Epithelial cell of proximal tubule (primary cell): ENCODE results near the gene TESK1. TPM values are rescaled to one million over a fixed set of nuclear protein-coding genes. Genes with fewer than 3 reads are reported as not detected.
A peak's percentile ranks its signal among the peaks of the same experiment; 100 is the strongest.

Experiments
- DNase-seq: peaks from one replicate; pipeline ENCODE4 v3.0.0-alpha.2; 2011; ENCODE audit warnings: low read depth
- H3K4me3 ChIP-seq: 2 replicates; pipeline ENCODE4 v1.5.1; 2011; ENCODE audit warnings: low read depth, mild to moderate bottlenecking, low read length
- CTCF ChIP-seq: conservative IDR thresholded peaks from 2 replicates; pipeline ENCODE4 v1.5.1; 2012; ENCODE audit warnings: low read depth, mild to moderate bottlenecking, low read length
- total RNA-seq: library from RNA; depleted of rRNA; stranded (reverse); fragments of >200 nt; gene quantifications from 2 replicates; pipeline ENCODE4 v1.2.3, GENCODE V29; 2015

Gene TESK1
- total RNA-seq, 1 donor from 2014 or later, result 23.5 TPM

GRCh38 chr9:35646153-35646532 is 41.1 kb downstream of the TESK1 start:
- peak; percentile 41 for TF ChIP-seq CTCF
- peak overlapping the region; percentile 69 for H3K4me3 ChIP-seq
- no peak for DNase-seq

GRCh38 chr9:35646533-35647265 is 41.6 kb downstream of the TESK1 start:
- TF ChIP-seq CTCF, result peak; percentile 74
- DNase-seq, result no peak

GRCh38 chr9:35649431-35650340 is 44.6 kb downstream of the TESK1 start:
- no peak overlapping the region for H3K4me3 ChIP-seq
- no peak for TF ChIP-seq CTCF
- no peak for DNase-seq

More at GRCh38 chr9:35646533-35647265, 41.6 kb downstream of the TESK1 start:
- peak overlapping the region; percentile 69 for H3K4me3 ChIP-seq

- no peak for TF ChIP-seq CTCF
- no peak for DNase-seq
- H3K4me3 ChIP-seq, result no peak within 1 kb of the TSS
Measured at GRCh38 chr9:35650341-35651158, 45.5 kb downstream of the TESK1 start, which contains the start of gene SIT1. Gene SIT1 (minus strand): TSS chr9:35650931. CDS start chr9:35650853, 78 bp downstream.

- H3K4me3 ChIP-seq, result no peak overlapping the region
- TF ChIP-seq CTCF, result no peak
- no peak for DNase-seq
Measured at GRCh38 chr9:35651956-35652828, 47.1 kb downstream of the TESK1 start.

GRCh38 chr9:35652829-35653209 is 47.8 kb downstream of the TESK1 start:
- TF ChIP-seq CTCF, result no peak
- no peak overlapping the region for H3K4me3 ChIP-seq
- DNase-seq, result no peak
